GM23338 (cell line): ENCODE data around the gene OPRD1. TPM values are rescaled to one million over a fixed set of nuclear protein-coding genes. Genes with fewer than 3 reads are reported as not detected.

ENCODE experiments used
- ATAC-seq: fragments of 200-7000 bp; cut with Tn5 transposase; 3 replicates; pipeline ENCODE4 v1.9.1; 2020
- DNase-seq: peaks from one replicate; pipeline ENCODE4 v3.0.0-alpha.2; 2015; ENCODE audit warnings: low spot score
- H2AFZ ChIP-seq: fragments of 200-600 bp; sonication (generic); 2 replicates; pipeline ENCODE4 v1.8.0; 2016; ENCODE audit warnings: antibody characterized with exemption, mild to moderate bottlenecking, moderate library complexity
- H3F3A ChIP-seq: fragments of 200-600 bp; sonication (generic); replicated peaks from 2 replicates; pipeline ENCODE4 v1.8.0; 2017; ENCODE audit warnings: antibody characterized with exemption, mixed run types, low read depth
- H3K27ac ChIP-seq: fragments of 200-600 bp; sonication (generic); 2 replicates; pipeline ENCODE4 v1.6.1; 2016; ENCODE audit warnings: low read depth
- H3K27me3 ChIP-seq: fragments of 200-600 bp; sonication (generic); 2 replicates; pipeline ENCODE4 v1.8.0; 2016; ENCODE audit warnings: mild to moderate bottlenecking, mixed run types, moderate library complexity; ENCODE audit not compliant: insufficient read depth
- H3K36me3 ChIP-seq: fragments of 200-600 bp; sonication (generic); 2 replicates; pipeline ENCODE4 v1.8.0; 2016; ENCODE audit warnings: mild to moderate bottlenecking; ENCODE audit not compliant: insufficient read depth
- H3K4me1 ChIP-seq: fragments of 200-600 bp; sonication (generic); 2 replicates; pipeline ENCODE4 v1.8.0; 2016; ENCODE audit warnings: mild to moderate bottlenecking, moderate library complexity; ENCODE audit not compliant: insufficient read depth
- H3K4me2 ChIP-seq: fragments of 200-600 bp; sonication (generic); 2 replicates; pipeline ENCODE4 v1.7.1; 2017; ENCODE audit warnings: mixed run types
- H3K4me3 ChIP-seq: fragments of 200-600 bp; sonication (generic); 2 replicates; pipeline ENCODE4 v1.6.1; 2016; ENCODE audit warnings: mixed run types
- H3K79me2 ChIP-seq: fragments of 200-600 bp; sonication (generic); replicated peaks from 2 replicates; pipeline ENCODE4 v1.8.0; 2017; ENCODE audit warnings: mild to moderate bottlenecking; ENCODE audit not compliant: insufficient read depth
- H3K9me2 ChIP-seq: fragments of 200-600 bp; sonication (generic); 2 replicates; pipeline ENCODE4 v1.8.0; 2017; ENCODE audit not compliant: insufficient read depth
- H4K20me1 ChIP-seq: fragments of 200-600 bp; sonication (generic); replicated peaks from 2 replicates; pipeline ENCODE4 v1.8.0; 2017; ENCODE audit warnings: mild to moderate bottlenecking; ENCODE audit not compliant: insufficient read depth
- H3K27ac Mint-ChIP-seq: 2 replicates; pipeline ENCODE4 v1.8.0; 2020; ENCODE audit warnings: inconsistent platforms, mild to moderate bottlenecking, moderate library complexity, mixed read lengths
- H3K27me3 Mint-ChIP-seq: 3 replicates; pipeline ENCODE4 v1.8.0; 2022; ENCODE audit warnings: low read depth, mild to moderate bottlenecking, moderate library complexity, mixed read lengths, inconsistent platforms; ENCODE audit not compliant: insufficient read depth, poor library complexity
- H3K36me3 Mint-ChIP-seq: 3 replicates; pipeline ENCODE4 v1.8.0; 2021; ENCODE audit warnings: low read depth, mild to moderate bottlenecking, inconsistent platforms, moderate library complexity, mixed read lengths
- H3K4me1 Mint-ChIP-seq: 3 replicates; pipeline ENCODE4 v1.8.0; 2020; ENCODE audit warnings: mild to moderate bottlenecking, inconsistent platforms, mixed read lengths
- H3K4me3 Mint-ChIP-seq: 3 replicates; pipeline ENCODE4 v1.8.0; 2021; ENCODE audit warnings: moderate library complexity, mild to moderate bottlenecking, inconsistent platforms, mixed read lengths
- H3K9me3 Mint-ChIP-seq: 3 replicates; pipeline ENCODE4 v1.8.0; 2020; ENCODE audit warnings: moderate library complexity, mild to moderate bottlenecking, inconsistent platforms, mixed read lengths
- EZH2 ChIP-seq: fragments of 200-600 bp; sonication (generic); IDR thresholded peaks from one replicate; pipeline ENCODE4 v1.8.0; 2017; ENCODE audit warnings: antibody characterized with exemption, mild to moderate bottlenecking, low read depth; ENCODE audit not compliant: unreplicated experiment
- EZH2phosphoT487 ChIP-seq: fragments of 200-600 bp; sonication (generic); IDR thresholded peaks from one replicate; pipeline ENCODE4 v1.8.1; 2018; ENCODE audit warnings: antibody characterized with exemption; ENCODE audit not compliant: unreplicated experiment
- JUNB ChIP-seq: IDR thresholded peaks from one replicate; pipeline ENCODE4 v1.6.1; 2016; ENCODE audit warnings: antibody characterized with exemption; ENCODE audit not compliant: unreplicated experiment
- NANOG ChIP-seq: IDR thresholded peaks from 2 replicates; pipeline ENCODE4 v1.6.1; 2016; ENCODE audit warnings: antibody characterized with exemption, borderline replicate concordance
- POLR2AphosphoS5 ChIP-seq: IDR thresholded peaks from 2 replicates; pipeline ENCODE4 v1.6.1; 2016; ENCODE audit warnings: antibody characterized with exemption, low read depth
- STAT1 ChIP-seq: IDR thresholded peaks from one replicate; pipeline ENCODE4 v1.6.1; 2016; ENCODE audit warnings: antibody characterized with exemption; ENCODE audit not compliant: unreplicated experiment
- ZNF114 ChIP-seq: fragments of 250-450 bp; sonication (Bioruptor Pico); IDR thresholded peaks from 2 replicates; pipeline ENCODE4 v1.5.0; 2020; ENCODE audit warnings: mild to moderate bottlenecking, moderate library complexity
- ZNF331 ChIP-seq: fragments of 250-450 bp; sonication (Bioruptor Pico); IDR thresholded peaks from 2 replicates; pipeline ENCODE4 v1.5.0; 2020; ENCODE audit warnings: low read depth, mild to moderate bottlenecking, moderate library complexity
- polyA plus RNA-seq: library from polyadenylated mRNA; unstranded; fragments of >200 nt; fragmentation: Nextera tagmentation; extraction: Ambion mirVana; gene quantifications from 2 replicates; pipeline ENCODE4 v1.2.1, GENCODE V29; 2016
- total RNA-seq: library from RNA; depleted of rRNA; stranded (reverse); fragments of >200 nt; shearing (Covaris generic); gene quantifications from 2 replicates; pipeline ENCODE4 v1.2.3, GENCODE V29; 2014
- TF ChIP-seq, protein P1 (sequence below): IDR thresholded peaks from one replicate; pipeline ENCODE4 v1.6.1; 2018; ENCODE audit warnings: antibody characterized with exemption; ENCODE audit not compliant: unreplicated experiment
- TF ChIP-seq, protein P2 (sequence below): fragments of 250-450 bp; sonication (Bioruptor Pico); IDR thresholded peaks from 2 replicates; pipeline ENCODE4 v1.5.0; 2020; ENCODE audit warnings: mild to moderate bottlenecking, moderate library complexity
- TF ChIP-seq, protein P3 (sequence below), 2 experiments: fragments of 200-600 bp in 1 of 2; sonication (generic) in 1 of 2; conservative IDR thresholded peaks; 2 replicates each; pipeline versions ENCODE4 v1.5.1 to v1.6.1; 2016 to 2017; ENCODE audit warnings: antibody characterized with exemption in 2 of 2, low read depth in 2 of 2, mild to moderate bottlenecking in 2 of 2, moderate library complexity in 1 of 2

OPRD1 gene
- total and polyA plus RNA-seq, 2 experiments from 2014 or later = 0.55 to 2.3 TPM

DNA sequence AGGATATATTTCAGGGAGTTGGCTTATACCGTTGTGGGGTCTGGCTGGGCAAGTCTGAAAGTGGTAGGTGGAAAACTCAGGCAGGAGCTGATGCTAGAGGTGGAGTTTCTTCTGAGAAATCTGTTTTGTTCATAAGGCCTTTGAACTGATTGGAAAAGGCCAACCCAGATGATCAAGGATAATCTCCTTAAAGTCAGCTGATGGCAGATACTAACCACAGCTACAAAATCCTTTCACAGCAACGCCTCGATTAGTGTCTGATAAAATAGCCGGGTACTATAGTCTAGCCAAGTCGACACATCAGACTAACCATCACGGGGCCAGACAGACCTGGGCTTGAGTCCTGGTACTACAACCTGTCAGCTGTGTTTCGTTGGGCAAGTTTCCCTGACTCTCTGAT, 21.4 kb downstream of the OPRD1 start (continued):
- TF ChIP-seq, protein P1, sequence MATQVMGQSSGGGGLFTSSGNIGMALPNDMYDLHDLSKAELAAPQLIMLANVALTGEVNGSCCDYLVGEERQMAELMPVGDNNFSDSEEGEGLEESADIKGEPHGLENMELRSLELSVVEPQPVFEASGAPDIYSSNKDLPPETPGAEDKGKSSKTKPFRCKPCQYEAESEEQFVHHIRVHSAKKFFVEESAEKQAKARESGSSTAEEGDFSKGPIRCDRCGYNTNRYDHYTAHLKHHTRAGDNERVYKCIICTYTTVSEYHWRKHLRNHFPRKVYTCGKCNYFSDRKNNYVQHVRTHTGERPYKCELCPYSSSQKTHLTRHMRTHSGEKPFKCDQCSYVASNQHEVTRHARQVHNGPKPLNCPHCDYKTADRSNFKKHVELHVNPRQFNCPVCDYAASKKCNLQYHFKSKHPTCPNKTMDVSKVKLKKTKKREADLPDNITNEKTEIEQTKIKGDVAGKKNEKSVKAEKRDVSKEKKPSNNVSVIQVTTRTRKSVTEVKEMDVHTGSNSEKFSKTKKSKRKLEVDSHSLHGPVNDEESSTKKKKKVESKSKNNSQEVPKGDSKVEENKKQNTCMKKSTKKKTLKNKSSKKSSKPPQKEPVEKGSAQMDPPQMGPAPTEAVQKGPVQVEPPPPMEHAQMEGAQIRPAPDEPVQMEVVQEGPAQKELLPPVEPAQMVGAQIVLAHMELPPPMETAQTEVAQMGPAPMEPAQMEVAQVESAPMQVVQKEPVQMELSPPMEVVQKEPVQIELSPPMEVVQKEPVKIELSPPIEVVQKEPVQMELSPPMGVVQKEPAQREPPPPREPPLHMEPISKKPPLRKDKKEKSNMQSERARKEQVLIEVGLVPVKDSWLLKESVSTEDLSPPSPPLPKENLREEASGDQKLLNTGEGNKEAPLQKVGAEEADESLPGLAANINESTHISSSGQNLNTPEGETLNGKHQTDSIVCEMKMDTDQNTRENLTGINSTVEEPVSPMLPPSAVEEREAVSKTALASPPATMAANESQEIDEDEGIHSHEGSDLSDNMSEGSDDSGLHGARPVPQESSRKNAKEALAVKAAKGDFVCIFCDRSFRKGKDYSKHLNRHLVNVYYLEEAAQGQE = no peak

DNA sequence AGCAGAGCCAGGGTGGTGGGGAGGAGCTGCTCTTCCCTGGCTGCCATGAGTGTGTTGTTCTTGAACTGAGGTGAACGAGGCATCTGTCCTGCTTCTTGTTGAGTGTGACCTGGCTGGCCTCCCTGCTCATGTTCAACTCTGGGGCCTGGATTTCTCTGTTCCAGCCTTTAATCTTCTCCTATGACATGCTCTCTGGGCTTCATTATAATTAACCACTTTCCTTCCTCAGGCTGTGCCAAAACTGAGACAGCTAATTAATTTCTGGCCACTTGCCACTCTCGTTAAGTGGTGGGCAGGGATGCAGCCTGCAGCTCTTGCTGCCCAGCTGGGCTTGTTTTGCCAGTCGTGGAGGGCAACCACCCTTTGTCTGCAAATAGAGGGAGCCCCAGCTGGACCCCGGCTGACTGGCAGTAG, 23.3 kb downstream of the OPRD1 start:
- no peaks in the 10 kb centered on the region for H3K9me2 ChIP-seq
- H3K27me3 Mint-ChIP-seq = peaks cover 10% of the 10 kb centered on the region
- H4K20me1 ChIP-seq = no peaks in the 10 kb centered on the region
- no peak overlapping the region for H3K4me3 ChIP-seq
- no peak overlapping the region for H2AFZ ChIP-seq
- no peak overlapping the region for H3K27ac Mint-ChIP-seq
- H3K36me3 Mint-ChIP-seq = no peaks in the 10 kb centered on the region
- H3K9me3 Mint-ChIP-seq = no peaks in the 10 kb centered on the region
- no peak overlapping the region for H3K4me2 ChIP-seq
- no peaks in the 10 kb centered on the region for H3K4me1 Mint-ChIP-seq
- no peak overlapping the region for H3K27ac ChIP-seq
- no peak overlapping the region for H3K4me3 Mint-ChIP-seq
- H3K79me2 ChIP-seq = no peaks in the 10 kb centered on the region
- no peaks in the 10 kb centered on the region for H3K27me3 ChIP-seq
- no peaks in the 10 kb centered on the region for H3F3A ChIP-seq
- ATAC-seq (no peak), DNase-seq (no peak)
- H3K36me3 ChIP-seq = no peaks in the 10 kb centered on the region
- no peaks in the 10 kb centered on the region for H3K4me1 ChIP-seq
- TF ChIP-seq, protein P1 = no peak
- TF ChIP-seq EZH2phosphoT487 (no peak), STAT1 (no peak), EZH2 (no peak), ZNF114 (CRISPR knock-in tag) (no peak), JUNB (no peak), NANOG (no peak), ZNF331 (CRISPR knock-in tag) (no peak), POLR2AphosphoS5 (no peak)
- TF ChIP-seq, protein P2, sequence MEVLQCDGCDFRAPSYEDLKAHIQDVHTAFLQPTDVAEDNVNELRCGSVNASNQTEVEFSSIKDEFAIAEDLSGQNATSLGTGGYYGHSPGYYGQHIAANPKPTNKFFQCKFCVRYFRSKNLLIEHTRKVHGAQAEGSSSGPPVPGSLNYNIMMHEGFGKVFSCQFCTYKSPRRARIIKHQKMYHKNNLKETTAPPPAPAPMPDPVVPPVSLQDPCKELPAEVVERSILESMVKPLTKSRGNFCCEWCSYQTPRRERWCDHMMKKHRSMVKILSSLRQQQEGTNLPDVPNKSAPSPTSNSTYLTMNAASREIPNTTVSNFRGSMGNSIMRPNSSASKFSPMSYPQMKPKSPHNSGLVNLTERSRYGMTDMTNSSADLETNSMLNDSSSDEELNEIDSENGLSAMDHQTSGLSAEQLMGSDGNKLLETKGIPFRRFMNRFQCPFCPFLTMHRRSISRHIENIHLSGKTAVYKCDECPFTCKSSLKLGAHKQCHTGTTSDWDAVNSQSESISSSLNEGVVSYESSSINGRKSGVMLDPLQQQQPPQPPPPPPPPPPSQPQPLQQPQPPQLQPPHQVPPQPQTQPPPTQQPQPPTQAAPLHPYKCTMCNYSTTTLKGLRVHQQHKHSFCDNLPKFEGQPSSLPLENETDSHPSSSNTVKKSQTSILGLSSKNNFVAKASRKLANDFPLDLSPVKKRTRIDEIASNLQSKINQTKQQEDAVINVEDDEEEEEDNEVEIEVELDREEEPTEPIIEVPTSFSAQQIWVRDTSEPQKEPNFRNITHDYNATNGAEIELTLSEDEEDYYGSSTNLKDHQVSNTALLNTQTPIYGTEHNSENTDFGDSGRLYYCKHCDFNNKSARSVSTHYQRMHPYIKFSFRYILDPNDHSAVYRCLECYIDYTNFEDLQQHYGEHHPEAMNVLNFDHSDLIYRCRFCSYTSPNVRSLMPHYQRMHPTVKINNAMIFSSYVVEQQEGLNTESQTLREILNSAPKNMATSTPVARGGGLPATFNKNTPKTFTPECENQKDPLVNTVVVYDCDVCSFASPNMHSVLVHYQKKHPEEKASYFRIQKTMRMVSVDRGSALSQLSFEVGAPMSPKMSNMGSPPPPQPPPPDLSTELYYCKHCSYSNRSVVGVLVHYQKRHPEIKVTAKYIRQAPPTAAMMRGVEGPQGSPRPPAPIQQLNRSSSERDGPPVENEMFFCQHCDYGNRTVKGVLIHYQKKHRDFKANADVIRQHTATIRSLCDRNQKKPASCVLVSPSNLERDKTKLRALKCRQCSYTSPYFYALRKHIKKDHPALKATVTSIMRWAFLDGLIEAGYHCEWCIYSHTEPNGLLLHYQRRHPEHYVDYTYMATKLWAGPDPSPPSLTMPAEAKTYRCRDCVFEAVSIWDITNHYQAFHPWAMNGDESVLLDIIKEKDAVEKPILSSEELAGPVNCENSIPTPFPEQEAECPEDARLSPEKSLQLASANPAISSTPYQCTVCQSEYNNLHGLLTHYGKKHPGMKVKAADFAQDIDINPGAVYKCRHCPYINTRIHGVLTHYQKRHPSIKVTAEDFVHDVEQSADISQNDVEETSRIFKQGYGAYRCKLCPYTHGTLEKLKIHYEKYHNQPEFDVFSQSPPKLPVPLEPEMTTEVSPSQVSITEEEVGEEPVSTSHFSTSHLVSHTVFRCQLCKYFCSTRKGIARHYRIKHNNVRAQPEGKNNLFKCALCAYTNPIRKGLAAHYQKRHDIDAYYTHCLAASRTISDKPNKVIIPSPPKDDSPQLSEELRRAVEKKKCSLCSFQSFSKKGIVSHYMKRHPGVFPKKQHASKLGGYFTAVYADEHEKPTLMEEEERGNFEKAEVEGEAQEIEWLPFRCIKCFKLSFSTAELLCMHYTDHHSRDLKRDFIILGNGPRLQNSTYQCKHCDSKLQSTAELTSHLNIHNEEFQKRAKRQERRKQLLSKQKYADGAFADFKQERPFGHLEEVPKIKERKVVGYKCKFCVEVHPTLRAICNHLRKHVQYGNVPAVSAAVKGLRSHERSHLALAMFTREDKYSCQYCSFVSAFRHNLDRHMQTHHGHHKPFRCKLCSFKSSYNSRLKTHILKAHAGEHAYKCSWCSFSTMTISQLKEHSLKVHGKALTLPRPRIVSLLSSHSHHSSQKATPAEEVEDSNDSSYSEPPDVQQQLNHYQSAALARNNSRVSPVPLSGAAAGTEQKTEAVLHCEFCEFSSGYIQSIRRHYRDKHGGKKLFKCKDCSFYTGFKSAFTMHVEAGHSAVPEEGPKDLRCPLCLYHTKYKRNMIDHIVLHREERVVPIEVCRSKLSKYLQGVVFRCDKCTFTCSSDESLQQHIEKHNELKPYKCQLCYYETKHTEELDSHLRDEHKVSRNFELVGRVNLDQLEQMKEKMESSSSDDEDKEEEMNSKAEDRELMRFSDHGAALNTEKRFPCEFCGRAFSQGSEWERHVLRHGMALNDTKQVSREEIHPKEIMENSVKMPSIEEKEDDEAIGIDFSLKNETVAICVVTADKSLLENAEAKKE (CRISPR knock-in tag) = no peak
- TF ChIP-seq, protein P3, sequence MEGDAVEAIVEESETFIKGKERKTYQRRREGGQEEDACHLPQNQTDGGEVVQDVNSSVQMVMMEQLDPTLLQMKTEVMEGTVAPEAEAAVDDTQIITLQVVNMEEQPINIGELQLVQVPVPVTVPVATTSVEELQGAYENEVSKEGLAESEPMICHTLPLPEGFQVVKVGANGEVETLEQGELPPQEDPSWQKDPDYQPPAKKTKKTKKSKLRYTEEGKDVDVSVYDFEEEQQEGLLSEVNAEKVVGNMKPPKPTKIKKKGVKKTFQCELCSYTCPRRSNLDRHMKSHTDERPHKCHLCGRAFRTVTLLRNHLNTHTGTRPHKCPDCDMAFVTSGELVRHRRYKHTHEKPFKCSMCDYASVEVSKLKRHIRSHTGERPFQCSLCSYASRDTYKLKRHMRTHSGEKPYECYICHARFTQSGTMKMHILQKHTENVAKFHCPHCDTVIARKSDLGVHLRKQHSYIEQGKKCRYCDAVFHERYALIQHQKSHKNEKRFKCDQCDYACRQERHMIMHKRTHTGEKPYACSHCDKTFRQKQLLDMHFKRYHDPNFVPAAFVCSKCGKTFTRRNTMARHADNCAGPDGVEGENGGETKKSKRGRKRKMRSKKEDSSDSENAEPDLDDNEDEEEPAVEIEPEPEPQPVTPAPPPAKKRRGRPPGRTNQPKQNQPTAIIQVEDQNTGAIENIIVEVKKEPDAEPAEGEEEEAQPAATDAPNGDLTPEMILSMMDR (conservative IDR thresholded peaks at IDR 0.05; ENCODE audit: low read depth in 2 of 2) = no peak
